Measurements from ENCODE around the gene OXTR.

The OXTR gene

DNA sequence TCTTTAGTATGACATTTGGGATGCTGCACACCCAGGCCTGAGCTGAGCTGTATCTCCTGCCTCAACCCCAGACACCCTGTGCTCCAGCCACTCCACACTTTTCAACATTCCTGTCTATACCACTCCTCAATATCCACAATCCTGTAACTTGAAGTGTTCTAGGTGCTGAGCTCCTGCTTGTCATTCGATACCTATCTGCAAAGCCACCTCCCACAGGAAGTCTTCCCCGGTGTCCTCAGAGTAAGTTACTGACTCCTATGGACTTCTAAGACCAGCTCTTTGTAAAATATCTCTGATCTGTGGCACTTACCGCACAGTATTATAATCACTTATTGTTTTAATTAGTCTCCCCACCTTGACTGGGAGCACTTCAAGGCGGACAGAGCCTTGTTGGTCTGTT is 37.0 kb downstream of the OXTR start:
- no peak for TF ChIP-seq POLR2AphosphoS5 (IDR thresholded peaks at IDR 0.05; ENCODE audit: low read depth, low read length)
- TF ChIP-seq, protein P1, sequence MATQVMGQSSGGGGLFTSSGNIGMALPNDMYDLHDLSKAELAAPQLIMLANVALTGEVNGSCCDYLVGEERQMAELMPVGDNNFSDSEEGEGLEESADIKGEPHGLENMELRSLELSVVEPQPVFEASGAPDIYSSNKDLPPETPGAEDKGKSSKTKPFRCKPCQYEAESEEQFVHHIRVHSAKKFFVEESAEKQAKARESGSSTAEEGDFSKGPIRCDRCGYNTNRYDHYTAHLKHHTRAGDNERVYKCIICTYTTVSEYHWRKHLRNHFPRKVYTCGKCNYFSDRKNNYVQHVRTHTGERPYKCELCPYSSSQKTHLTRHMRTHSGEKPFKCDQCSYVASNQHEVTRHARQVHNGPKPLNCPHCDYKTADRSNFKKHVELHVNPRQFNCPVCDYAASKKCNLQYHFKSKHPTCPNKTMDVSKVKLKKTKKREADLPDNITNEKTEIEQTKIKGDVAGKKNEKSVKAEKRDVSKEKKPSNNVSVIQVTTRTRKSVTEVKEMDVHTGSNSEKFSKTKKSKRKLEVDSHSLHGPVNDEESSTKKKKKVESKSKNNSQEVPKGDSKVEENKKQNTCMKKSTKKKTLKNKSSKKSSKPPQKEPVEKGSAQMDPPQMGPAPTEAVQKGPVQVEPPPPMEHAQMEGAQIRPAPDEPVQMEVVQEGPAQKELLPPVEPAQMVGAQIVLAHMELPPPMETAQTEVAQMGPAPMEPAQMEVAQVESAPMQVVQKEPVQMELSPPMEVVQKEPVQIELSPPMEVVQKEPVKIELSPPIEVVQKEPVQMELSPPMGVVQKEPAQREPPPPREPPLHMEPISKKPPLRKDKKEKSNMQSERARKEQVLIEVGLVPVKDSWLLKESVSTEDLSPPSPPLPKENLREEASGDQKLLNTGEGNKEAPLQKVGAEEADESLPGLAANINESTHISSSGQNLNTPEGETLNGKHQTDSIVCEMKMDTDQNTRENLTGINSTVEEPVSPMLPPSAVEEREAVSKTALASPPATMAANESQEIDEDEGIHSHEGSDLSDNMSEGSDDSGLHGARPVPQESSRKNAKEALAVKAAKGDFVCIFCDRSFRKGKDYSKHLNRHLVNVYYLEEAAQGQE (IDR thresholded peaks at IDR 0.05; ENCODE audit: insufficient read depth in 1 of 2, low read depth in 2 of 2, low read length in 2 of 2) = no peak
- no peak for TF ChIP-seq TAF1 (IDR thresholded peaks at IDR 0.05; ENCODE audit: borderline replicate concordance, insufficient read depth, low read length)
- TF ChIP-seq SIN3A (IDR thresholded peaks at IDR 0.05; ENCODE audit: borderline replicate concordance, insufficient read depth, low read length) = no peak
- no peak for TF ChIP-seq FOXP2 (optimal IDR thresholded peaks at IDR 0.05; ENCODE audit: borderline replicate concordance, extremely low read depth, extremely low read length, insufficient read depth)

DNA sequence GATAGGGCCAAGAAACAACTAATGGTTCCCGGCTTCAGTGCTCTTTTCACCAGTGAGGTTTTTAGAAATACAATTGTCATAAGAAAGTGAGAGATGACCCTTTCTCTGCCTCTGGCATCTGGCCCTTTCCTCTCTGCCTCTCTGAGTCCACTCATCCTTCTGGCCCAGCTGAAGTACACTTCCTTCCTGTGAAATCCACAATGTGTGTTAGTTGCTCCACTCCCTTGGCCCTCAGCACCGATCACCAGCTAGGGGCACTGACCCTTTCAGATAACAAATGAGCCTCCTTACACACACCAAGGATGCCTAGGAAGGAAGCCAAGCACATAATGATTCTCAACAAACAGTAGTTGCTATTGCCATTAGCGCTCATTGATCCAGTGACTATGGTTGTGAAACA is 38.8 kb downstream of the OXTR start:
- no peak for TF ChIP-seq FOXP2 (optimal IDR thresholded peaks at IDR 0.05; ENCODE audit: borderline replicate concordance, extremely low read depth, extremely low read length, insufficient read depth)
- TF ChIP-seq SIN3A (IDR thresholded peaks at IDR 0.05; ENCODE audit: borderline replicate concordance, insufficient read depth, low read length) = no peak
- TF ChIP-seq TAF1 (IDR thresholded peaks at IDR 0.05; ENCODE audit: borderline replicate concordance, insufficient read depth, low read length) = no peak
- TF ChIP-seq, protein P1 (IDR thresholded peaks at IDR 0.05; ENCODE audit: insufficient read depth in 1 of 2, low read depth in 2 of 2, low read length in 2 of 2) = no peak
- TF ChIP-seq POLR2AphosphoS5 (IDR thresholded peaks at IDR 0.05; ENCODE audit: low read depth, low read length) = no peak

DNA sequence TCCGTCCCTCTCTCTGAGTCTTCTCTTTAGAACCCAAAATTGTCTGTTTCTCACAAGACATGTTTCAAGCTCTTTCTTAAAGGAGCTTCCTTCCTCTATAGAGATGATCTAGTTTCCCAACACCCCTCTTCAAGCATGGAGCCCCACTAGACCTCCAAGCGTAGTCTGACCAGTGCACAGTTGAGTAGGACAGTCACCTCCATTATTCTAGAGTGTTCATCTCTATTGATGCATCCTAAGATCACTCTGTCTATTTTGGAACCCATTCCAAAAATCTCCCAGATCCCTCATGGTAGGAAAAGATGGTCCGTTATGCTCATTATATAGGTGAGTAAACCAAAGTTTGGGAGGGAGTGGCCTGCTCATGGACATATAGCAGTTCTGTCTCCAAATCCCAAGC is 39.9 kb downstream of the OXTR start:
- TF ChIP-seq SIN3A (IDR thresholded peaks at IDR 0.05; ENCODE audit: borderline replicate concordance, insufficient read depth, low read length) (no peak), POLR2AphosphoS5 (IDR thresholded peaks at IDR 0.05; ENCODE audit: low read depth, low read length) (no peak), FOXP2 (optimal IDR thresholded peaks at IDR 0.05; ENCODE audit: borderline replicate concordance, extremely low read depth, extremely low read length, insufficient read depth) (no peak)
- TF ChIP-seq, protein P1 (IDR thresholded peaks at IDR 0.05; ENCODE audit: insufficient read depth in 1 of 2, low read depth in 2 of 2, low read length in 2 of 2) = no peak

DNA sequence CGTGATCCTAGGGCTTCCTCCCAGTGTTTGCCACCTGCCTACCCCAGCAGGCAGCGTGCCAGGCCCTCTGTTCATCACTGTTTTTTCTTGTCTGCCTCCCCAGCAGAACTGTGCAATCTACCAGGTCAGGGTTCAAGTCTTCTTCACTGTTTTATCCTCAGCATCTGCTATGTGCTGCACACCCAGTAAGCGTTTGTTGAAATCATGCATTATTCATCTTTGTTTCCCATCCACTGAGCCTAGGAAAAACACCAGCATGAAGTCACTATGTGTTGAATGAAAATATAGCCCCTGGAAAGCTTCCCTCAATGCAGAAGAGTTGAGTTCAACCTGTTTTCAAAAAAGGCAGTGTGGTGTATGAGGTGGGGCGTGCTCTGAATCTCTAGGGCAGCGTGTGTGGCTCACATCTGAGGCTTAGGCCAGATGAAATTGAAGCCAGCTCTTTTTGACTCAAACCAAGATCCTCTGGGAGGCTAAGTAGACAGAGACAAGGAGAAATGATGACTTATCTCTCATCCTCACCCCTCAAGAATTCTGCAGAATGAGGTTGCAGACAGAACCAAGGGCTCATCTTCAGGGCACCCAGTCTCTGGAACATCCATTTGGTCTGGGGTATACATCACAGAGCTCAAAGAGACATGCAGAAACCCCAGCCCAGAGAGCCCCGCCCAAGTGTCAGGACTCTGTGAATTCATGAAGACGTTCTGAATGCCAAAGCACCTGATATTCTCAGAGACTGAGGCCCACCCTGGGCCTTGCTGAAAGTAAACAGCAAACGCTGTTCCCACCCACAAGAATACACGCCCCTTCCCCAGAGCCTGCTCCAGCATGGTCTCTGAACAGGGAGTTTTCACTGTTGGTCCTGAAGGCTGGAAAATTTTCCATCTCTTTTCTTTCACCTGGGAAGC is 41.6 kb downstream of the OXTR start:
- no peak for TF ChIP-seq SIN3A (IDR thresholded peaks at IDR 0.05; ENCODE audit: borderline replicate concordance, insufficient read depth, low read length)
- no peak for TF ChIP-seq TAF1 (IDR thresholded peaks at IDR 0.05; ENCODE audit: borderline replicate concordance, insufficient read depth, low read length)
- TF ChIP-seq FOXP2 (optimal IDR thresholded peaks at IDR 0.05; ENCODE audit: borderline replicate concordance, extremely low read depth, extremely low read length, insufficient read depth) = no peak
- TF ChIP-seq POLR2AphosphoS5 (IDR thresholded peaks at IDR 0.05; ENCODE audit: low read depth, low read length) = no peak
- TF ChIP-seq, protein P1 (IDR thresholded peaks at IDR 0.05; ENCODE audit: insufficient read depth in 1 of 2, low read depth in 2 of 2, low read length in 2 of 2) = no peak
